CD14-positive monocyte (primary cell): ENCODE data around the gene IKZF3. TPM values are rescaled to one million over a fixed set of nuclear protein-coding genes. Genes with fewer than 3 reads are reported as not detected.

Experiments
- DNase-seq, 3 donors: peaks; one replicate each; pipeline ENCODE4 v3.0.0-alpha.2; 2011 to 2022
- H2AFZ ChIP-seq: 2 replicates; pipeline ENCODE4 v1.6.0; 2012; ENCODE audit warnings: mild to moderate bottlenecking, low read depth, low read length, inconsistent platforms; ENCODE audit not compliant: insufficient read depth, poor library complexity, severe bottlenecking
- H3K27ac ChIP-seq, 2 donors: 1 replicate in 1 of 2; 2 replicates in 1 of 2; pipeline ENCODE4 v1.5.1; 2012 to 2013; ENCODE audit warnings: low read length in 2 of 2, control low read depth in 1 of 2, inconsistent platforms in 1 of 2, low read depth in 1 of 2, mild to moderate bottlenecking in 1 of 2
- H3K27me3 ChIP-seq, 2 donors: one replicate each; pipeline versions ENCODE4 v1.6.0 to v1.6.1; 2011 to 2013; ENCODE audit warnings: low read length in 2 of 2; ENCODE audit not compliant: control insufficient read depth in 2 of 2, insufficient read depth in 2 of 2
- H3K36me3 ChIP-seq, 2 donors: replicated peaks in 1 of 2; 1 replicate in 1 of 2; 2 replicates in 1 of 2; pipeline versions ENCODE4 v1.5.1 to v1.6.1; 2012 to 2013; ENCODE audit warnings: low read length in 2 of 2, control low read depth in 1 of 2, inconsistent platforms in 1 of 2, mild to moderate bottlenecking in 1 of 2; ENCODE audit not compliant: insufficient read depth in 2 of 2, control insufficient read depth in 1 of 2
- H3K4me1 ChIP-seq, 2 donors: 1 replicate in 1 of 2; 2 replicates in 1 of 2; pipeline versions ENCODE4 v1.5.1 to v1.6.1; 2012 to 2013; ENCODE audit warnings: low read length in 2 of 2, control low read depth in 1 of 2, inconsistent platforms in 1 of 2, mild to moderate bottlenecking in 1 of 2, moderate library complexity in 1 of 2; ENCODE audit not compliant: insufficient read depth in 2 of 2, control insufficient read depth in 1 of 2
- H3K4me2 ChIP-seq: replicated peaks from 2 replicates; pipeline ENCODE3; 2012; ENCODE audit warnings: low read length, moderate library complexity, mild to moderate bottlenecking; ENCODE audit not compliant: poor library complexity, severe bottlenecking; ENCODE audit errors: extremely low read depth
- H3K4me3 ChIP-seq, 3 experiments: fragments of 200-600 bp in 1 of 3; sonication (generic) in 1 of 3; replicated peaks in 1 of 3; 1 replicate in 2 of 3; 2 replicates in 1 of 3; pipeline ENCODE4 v1.5.1; 2011 to 2013; ENCODE audit warnings: low read length in 3 of 3, mild to moderate bottlenecking in 3 of 3, control low read depth in 2 of 3, low read depth in 2 of 3, inconsistent platforms in 1 of 3, moderate library complexity in 1 of 3
- H3K79me2 ChIP-seq: 2 replicates; pipeline ENCODE4 v1.6.0; 2012; ENCODE audit warnings: mild to moderate bottlenecking, control low read depth, inconsistent platforms, low read length, moderate library complexity; ENCODE audit not compliant: insufficient read depth
- H3K9ac ChIP-seq: 2 replicates; pipeline ENCODE4 v1.6.0; 2017; ENCODE audit warnings: low read length, mild to moderate bottlenecking; ENCODE audit not compliant: insufficient read depth, poor library complexity, severe bottlenecking
- H3K9me3 ChIP-seq, 2 donors: replicated peaks in 1 of 2; 1 replicate in 1 of 2; 2 replicates in 1 of 2; pipeline versions ENCODE4 v1.5.1 to v1.6.1; 2012 to 2013; ENCODE audit warnings: low read length in 2 of 2, control low read depth in 1 of 2; ENCODE audit not compliant: control insufficient read depth in 1 of 2, insufficient read depth in 1 of 2
- H4K20me1 ChIP-seq: 2 replicates; pipeline ENCODE4 v1.6.0; 2012; ENCODE audit warnings: mild to moderate bottlenecking, low read length, control low read depth, moderate library complexity; ENCODE audit not compliant: insufficient read depth
- H3K27ac Mint-ChIP-seq, 7 donors: one replicate each; pipeline ENCODE4 v1.8.0; 2020; ENCODE audit warnings: mild to moderate bottlenecking in 7 of 7, mixed read lengths in 7 of 7, moderate library complexity in 6 of 7, inconsistent platforms in 2 of 7
- H3K27me3 Mint-ChIP-seq, 3 donors: one replicate each; pipeline ENCODE4 v1.8.0; 2021 to 2022; ENCODE audit warnings: low read depth in 3 of 3, mild to moderate bottlenecking in 3 of 3, mixed read lengths in 3 of 3, moderate library complexity in 3 of 3, inconsistent platforms in 1 of 3
- H3K36me3 Mint-ChIP-seq, 2 donors: one replicate each; pipeline ENCODE4 v1.8.0; 2020; ENCODE audit warnings: mixed read lengths in 2 of 2, inconsistent platforms in 1 of 2, mild to moderate bottlenecking in 1 of 2
- H3K4me1 Mint-ChIP-seq: one replicate; pipeline ENCODE4 v1.8.0; 2020; ENCODE audit warnings: mild to moderate bottlenecking, mixed read lengths
- H3K4me3 Mint-ChIP-seq, 2 donors: one replicate each; pipeline ENCODE4 v1.8.0; 2020; ENCODE audit warnings: mild to moderate bottlenecking in 2 of 2, mixed read lengths in 2 of 2, moderate library complexity in 1 of 2
- H3K9me3 Mint-ChIP-seq, 7 donors: one replicate each; pipeline ENCODE4 v1.8.0; 2020 to 2022; ENCODE audit warnings: mixed read lengths in 7 of 7, mild to moderate bottlenecking in 6 of 7, moderate library complexity in 6 of 7, inconsistent platforms in 2 of 7
- WGBS: methylation state at CpG from one replicate; pipeline ENCODE4 v1.1.5; 2013; ENCODE audit warnings: missing lambda C conversion rate; ENCODE audit not compliant: insufficient coverage; 5-methylcytosine and 5-hydroxymethylcytosine counted together
- intact Hi-C, 2 donors: fragments of 100-400 bp; cut with micrococcal nuclease; formaldehyde crosslinking; loops; one replicate each; pipeline versions ENCODE4 v1.15.0 to v1.15.1; 2023
- polyA plus RNA-seq, 3 donors: library from polyadenylated mRNA; depleted of rRNA in 1 of 3; unstranded in 2 of 3; stranded (reverse) in 1 of 3; fragments of 300-500 nt in 2 of 3; fragments of >200 nt in 1 of 3; fragmentation: Illumina TruSeq in 2 of 3; gene quantifications; 1 replicate in 2 of 3; 2 replicates in 1 of 3; pipeline ENCODE4 v1.2.3, GENCODE V29; 2012 to 2021
- TF ChIP-seq, protein P1 (sequence below): fragments of 200-600 bp; IDR thresholded peaks from one replicate; pipeline ENCODE4 v1.8.0; 2022; ENCODE audit warnings: antibody characterized with exemption, mild to moderate bottlenecking

Gene IKZF3
- polyA plus RNA-seq, 3 donors = 0.05 to 0.15 (median 0.05) TPM

DNA sequence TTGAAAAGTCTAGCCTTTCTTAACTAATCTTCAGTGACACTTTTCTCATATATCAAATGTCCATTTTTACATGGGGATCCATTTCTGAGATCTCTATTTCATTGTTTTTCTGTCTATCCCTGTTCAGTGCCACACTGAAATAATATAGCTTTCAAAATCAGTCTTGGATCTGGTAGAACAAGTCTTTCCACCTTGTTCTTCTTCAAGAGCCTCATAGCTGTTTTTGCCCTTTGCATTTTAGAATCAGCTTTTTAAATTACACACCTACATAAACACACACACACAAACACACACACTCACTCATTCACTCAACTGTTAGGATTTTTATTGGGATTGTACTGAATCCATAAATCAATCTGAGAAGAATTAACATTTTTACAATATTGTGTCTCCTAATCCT lies 35.1 kb upstream of the IKZF3 start:
- no peaks in the 10 kb centered on the region for H3K27me3 ChIP-seq
- TF ChIP-seq, protein P1, sequence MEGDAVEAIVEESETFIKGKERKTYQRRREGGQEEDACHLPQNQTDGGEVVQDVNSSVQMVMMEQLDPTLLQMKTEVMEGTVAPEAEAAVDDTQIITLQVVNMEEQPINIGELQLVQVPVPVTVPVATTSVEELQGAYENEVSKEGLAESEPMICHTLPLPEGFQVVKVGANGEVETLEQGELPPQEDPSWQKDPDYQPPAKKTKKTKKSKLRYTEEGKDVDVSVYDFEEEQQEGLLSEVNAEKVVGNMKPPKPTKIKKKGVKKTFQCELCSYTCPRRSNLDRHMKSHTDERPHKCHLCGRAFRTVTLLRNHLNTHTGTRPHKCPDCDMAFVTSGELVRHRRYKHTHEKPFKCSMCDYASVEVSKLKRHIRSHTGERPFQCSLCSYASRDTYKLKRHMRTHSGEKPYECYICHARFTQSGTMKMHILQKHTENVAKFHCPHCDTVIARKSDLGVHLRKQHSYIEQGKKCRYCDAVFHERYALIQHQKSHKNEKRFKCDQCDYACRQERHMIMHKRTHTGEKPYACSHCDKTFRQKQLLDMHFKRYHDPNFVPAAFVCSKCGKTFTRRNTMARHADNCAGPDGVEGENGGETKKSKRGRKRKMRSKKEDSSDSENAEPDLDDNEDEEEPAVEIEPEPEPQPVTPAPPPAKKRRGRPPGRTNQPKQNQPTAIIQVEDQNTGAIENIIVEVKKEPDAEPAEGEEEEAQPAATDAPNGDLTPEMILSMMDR = no peak
- Mint-ChIP-seq H3K4me1 (peaks cover 7% of the 10 kb centered on the region), H3K9me3 (peaks cover 0 to 2% (median 0%) of the 10 kb centered on the region in 7 donors), H3K27ac (no peak overlapping the region), H3K27me3 (peaks cover 0 to 9% (median 3%) of the 10 kb centered on the region in 3 donors), H3K4me3 (peak overlapping the region in 1 of 2 donors; percentile 31), H3K36me3 (no peaks in the 10 kb centered on the region)
- H2AFZ ChIP-seq = no peak overlapping the region
- H3K4me3 ChIP-seq = no peak overlapping the region
- H3K4me2 ChIP-seq = no peak overlapping the region
- no peaks in the 10 kb centered on the region for H3K9me3 ChIP-seq
- H3K4me1 ChIP-seq = no peaks in the 10 kb centered on the region
- intact Hi-C loops = no loop called here
- H4K20me1 ChIP-seq = no peaks in the 10 kb centered on the region
- no peak overlapping the region for H3K27ac ChIP-seq
- no peak for DNase-seq
- H3K9ac ChIP-seq = no peak overlapping the region
- H3K79me2 ChIP-seq = no peaks in the 10 kb centered on the region
- H3K36me3 ChIP-seq = no peaks in the 10 kb centered on the region

DNA sequence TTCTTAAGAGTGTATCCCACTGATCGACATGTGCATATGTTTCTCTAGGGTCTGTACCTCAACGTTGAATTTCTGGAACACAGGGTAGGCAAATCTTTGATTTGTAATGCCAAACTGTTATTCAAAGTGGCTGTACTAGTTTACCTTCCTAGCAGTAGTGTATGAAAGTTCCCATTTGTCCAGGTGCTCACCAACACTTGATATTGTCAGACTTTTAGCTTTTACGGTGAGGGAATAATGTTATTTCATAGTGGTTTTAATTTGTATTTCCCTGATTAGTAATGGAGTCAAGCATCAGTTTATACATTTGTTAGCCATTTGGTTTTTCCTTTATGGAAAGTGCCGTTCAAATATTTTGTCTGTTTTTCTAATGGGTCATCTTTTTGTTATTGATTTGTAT lies 34.0 kb upstream of the IKZF3 start:
- no peak for DNase-seq
- Histone ChIP-seq H2AFZ (no peak overlapping the region), H3K36me3 (no peaks in the 10 kb centered on the region), H3K4me2 (no peak overlapping the region), H3K9ac (no peak overlapping the region), H4K20me1 (no peaks in the 10 kb centered on the region), H3K27ac (no peak overlapping the region), H3K27me3 (no peaks in the 10 kb centered on the region), H3K79me2 (no peaks in the 10 kb centered on the region), H3K9me3 (no peaks in the 10 kb centered on the region), H3K4me3 (no peak overlapping the region), H3K4me1 (no peaks in the 10 kb centered on the region)
- TF ChIP-seq, protein P1 = no peak
- Mint-ChIP-seq H3K4me3 (no peak overlapping the region), H3K4me1 (peaks cover 3% of the 10 kb centered on the region), H3K27ac (no peak overlapping the region), H3K36me3 (no peaks in the 10 kb centered on the region), H3K9me3 (peaks cover 0 to 2% (median 0%) of the 10 kb centered on the region in 7 donors), H3K27me3 (peaks cover 1 to 10% (median 3%) of the 10 kb centered on the region in 3 donors)
- 100% methylated on average over 2 of the region's 4 CpGs for WGBS
- intact Hi-C loops = no loop called here
